ENCODE data around the gene LEMD1.

Gene LEMD1

DNA sequence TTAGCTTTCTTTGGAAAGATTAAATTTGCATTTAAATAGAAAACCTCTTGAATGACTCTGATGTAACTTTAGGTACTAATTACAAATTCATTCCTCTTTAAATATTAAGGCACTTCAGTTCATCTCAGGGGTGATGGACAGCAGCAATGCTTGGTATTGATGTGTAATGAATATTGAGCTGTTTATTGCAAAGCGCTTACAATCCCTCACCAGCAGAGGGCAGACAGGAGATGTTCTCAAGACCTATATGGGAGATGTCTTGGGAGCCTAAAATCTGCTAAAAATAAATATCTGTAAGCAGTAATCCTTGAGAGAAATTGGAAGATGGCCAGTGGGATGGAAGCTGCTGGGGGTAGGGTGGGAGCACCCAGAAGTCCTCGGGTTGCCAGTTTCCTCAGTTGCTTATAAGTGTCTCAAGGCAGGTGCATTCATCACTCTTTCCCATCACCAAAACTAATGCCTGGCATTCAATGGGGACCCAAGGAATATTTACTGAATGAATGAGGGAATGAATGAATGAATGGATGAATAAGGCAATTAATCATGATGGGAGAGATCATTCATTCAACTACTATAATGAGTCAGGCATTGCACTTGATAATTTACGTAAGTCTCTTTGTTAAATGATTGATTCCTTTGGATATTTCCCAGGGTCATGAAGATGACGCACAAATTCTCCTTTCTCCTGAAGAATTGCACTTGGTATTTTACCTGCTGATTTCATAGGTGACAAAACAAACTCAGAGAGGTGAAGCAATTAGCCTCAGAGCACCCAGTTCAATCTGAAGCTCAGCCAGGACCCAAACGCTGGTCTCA is 67.4 kb downstream of the LEMD1 start:
- DNase-seq (ENCODE audit: low spot score): peak; percentile 58

DNA sequence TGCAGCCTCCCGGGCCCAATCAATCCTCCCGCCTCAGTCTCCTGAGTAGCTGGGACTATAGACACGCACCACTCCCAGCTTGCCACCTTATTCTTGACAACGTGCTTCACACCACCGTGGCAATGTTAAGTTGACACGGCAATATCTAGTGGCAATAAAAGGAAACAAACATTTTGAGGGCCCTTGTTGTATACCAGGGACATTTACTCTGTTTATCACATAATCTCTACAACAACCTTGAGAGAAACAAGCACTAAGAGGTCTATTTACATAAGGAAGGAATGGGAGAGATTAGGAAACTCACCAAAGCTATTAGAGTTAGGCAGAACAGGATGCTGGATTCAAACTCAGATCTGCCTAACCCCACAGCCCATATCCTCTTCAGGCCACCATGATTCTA is 68.2 kb downstream of the LEMD1 start:
- no peak for DNase-seq (ENCODE audit: low spot score)

GRCh38 chr1:205353191-205353590 is 68.7 kb downstream of the LEMD1 start:
- DNase-seq (ENCODE audit: low spot score): no peak

DNA sequence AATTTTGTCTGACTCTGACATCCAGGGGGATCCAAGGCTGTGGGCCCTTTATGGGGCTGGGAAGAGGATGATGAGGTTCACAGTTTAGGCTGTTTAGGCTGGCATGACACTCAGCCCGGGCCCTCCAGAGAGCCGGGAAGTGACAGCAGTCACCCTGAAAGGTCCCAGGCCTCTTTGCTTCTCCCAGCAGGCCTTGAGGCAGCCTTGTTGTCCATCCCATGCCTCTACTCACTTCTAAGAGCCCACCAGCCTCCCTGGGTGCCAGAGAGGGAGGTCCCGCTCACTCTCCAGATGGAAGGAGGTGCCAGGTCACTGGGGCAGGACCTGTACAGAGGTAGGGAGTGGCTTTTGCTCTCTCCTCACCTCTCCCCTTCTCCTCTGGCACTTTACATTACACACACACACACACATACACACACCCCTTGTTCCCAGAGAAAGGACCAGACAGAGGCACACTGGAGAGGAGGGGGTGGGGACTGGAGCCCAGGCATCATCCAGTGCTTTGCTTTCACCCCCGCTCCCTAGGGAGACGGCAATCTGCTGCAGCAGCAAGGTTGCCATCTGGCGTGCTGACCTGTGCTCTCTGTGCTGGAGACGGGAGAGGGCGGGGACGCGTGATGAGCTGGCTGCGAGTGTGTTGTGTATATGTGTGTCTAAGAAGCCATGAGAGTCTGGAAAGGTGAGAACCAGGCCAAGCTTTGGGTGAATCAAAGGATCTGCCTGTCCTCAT is 69.7 kb downstream of the LEMD1 start:
- no peak for DNase-seq (ENCODE audit: low spot score)

- no peak for DNase-seq (ENCODE audit: low spot score)
Observed at GRCh38 chr1:205350691-205351141, 71.1 kb downstream of the LEMD1 start.

DNA sequence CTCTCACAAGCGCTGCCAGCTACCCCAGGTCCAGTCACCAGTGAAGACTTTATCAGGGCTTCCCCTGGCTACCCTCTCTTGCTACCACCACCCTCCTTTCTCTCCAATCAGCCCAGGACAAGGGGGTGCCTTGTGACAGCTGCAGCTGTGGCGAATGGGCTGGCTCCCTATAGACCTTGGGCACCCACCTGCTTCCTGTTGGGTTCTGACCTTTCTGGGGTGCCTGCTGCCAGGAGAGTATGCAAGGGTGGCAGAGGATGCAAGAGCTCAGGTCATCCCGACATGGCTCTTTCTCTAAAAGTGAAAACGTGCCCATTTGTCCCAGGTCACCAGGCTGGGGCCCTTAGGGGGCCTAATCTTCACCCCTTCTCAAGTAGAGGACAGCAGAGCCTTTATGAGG is 71.7 kb downstream of the LEMD1 start:
- no peak for DNase-seq (ENCODE audit: low spot score)

- DNase-seq (ENCODE audit: low spot score): no peak
Observed at GRCh38 chr1:205348554-205349487, 73.0 kb downstream of the LEMD1 start.

GRCh38 chr1:205346956-205347574 is 74.8 kb downstream of the LEMD1 start:
- no peak for DNase-seq (ENCODE audit: low spot score)

DNA sequence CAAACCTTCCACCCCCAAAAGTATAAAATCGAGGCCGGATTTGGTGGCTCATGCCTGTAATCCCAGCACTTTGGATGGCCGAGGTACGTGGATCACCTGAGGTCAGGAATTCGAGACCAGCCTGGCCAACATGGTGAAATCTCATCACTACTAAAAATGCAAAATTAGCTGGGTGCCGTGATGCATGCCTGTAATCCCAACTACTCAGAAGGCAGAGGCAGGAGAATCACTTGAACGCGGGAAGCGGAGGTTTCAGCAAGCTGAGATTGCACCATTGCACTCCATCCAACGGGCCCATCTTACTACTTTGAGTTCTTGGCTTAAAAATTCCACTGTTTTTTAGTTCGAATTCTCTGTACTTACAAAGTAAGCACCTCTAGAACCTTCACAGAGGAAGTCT is 76.1 kb downstream of the LEMD1 start:
- no peak for DNase-seq (ENCODE audit: low spot score)

- DNase-seq (ENCODE audit: low spot score): no peak
Observed at GRCh38 chr1:205344066-205344928, 77.6 kb downstream of the LEMD1 start.

DNA sequence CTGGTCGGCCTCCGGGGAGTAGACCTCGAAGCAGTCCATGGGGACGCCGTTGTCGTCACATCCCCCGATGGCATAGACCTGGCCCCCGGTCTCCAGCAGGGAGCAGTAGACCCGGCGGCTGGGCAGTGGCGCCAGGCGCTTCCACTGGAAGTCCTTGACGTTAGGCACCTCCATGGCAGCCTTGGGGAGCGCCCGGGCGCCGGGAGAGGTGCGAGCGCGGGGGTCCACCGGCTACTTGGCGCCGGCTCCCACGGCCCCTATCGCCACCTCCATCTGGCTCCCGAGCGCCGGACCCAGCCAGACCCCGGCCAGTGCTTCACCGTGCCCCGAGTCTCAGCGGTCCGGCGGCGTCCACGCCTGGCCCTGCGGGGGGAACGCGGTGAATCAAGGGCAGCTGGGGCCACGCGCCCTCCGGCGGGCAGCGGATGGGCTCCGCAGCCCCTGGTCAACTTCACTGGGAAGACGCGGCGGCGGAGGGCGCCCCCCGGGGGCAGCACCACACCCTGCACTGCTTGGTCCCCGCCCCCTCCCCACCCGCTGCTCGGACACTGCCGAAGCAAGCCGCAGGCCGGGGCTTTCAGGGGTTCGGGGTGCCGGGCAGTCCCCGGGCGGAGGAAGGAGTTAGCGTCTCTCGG is 78.3 kb downstream of the LEMD1 start:
- DNase-seq (ENCODE audit: low spot score): no peak

GRCh38 chr1:205342986-205343385 is 78.9 kb downstream of the LEMD1 start:
- no peak for DNase-seq (ENCODE audit: low spot score)

DNA sequence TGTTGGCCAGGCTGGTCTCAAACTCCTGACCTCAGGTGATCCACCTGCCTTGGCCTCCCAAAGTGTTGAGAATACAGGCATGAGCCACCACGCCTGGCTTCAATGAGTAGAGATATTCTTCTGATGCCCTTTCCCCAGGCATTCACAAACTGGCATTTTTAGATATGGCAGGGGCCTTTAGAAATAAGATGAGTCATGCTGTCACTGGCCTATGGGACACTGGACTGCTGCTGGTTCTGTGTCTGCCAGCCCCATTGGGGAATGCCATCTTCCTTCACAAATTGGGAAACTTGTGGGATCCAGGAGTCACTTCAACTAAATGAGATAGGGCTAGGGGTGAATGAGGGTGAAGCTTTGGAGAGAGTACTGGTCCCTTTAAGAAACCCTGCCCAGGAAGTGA is 81.2 kb downstream of the LEMD1 start:
- DNase-seq (ENCODE audit: low spot score): no peak

DNA sequence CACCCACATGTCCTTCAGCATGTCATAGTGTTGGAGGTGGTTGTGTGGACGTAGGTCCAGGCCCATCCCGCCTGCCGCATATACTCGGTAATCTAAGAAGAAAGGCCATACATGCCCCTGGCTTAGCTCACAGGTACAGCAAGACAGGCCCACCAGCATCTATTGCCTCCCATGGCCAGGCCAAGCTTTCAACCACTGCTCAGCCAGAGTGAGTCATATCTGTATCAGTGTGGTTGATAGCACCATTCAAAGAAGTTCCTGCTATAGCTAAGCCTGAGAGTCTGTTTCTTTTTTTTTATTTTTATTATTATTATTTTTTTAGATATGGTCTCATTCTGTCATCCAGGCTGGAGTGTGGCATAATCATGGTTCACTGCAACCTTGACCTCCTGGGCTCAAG is 82.1 kb downstream of the LEMD1 start:
- DNase-seq (ENCODE audit: low spot score): peak; percentile 45

DNA sequence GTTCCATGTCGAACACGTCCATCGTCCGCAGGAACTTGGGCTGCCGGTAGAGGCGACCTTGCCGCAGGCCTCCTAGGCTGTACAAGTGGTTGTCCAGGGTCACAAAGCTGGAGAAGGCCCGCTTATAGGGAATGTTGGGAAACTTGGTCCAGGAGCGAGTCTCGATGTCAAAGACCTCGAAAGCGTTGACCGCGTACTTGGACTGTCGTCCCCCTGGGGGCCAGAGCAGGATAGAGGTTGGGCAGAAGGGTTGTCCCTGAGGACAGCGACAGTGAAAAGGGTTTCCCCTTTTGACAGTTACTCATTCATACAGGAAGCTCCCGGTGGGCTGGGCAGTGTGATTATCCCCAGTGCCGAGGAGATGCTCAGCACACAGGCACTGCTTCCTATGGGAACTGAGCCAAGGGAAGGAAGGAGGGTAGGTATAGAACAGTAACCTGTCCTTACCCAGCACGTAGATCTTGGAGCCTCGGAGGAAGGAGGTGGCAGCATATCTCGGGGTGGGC is 82.6 kb downstream of the LEMD1 start:
- no peak for DNase-seq (ENCODE audit: low spot score)

DNA sequence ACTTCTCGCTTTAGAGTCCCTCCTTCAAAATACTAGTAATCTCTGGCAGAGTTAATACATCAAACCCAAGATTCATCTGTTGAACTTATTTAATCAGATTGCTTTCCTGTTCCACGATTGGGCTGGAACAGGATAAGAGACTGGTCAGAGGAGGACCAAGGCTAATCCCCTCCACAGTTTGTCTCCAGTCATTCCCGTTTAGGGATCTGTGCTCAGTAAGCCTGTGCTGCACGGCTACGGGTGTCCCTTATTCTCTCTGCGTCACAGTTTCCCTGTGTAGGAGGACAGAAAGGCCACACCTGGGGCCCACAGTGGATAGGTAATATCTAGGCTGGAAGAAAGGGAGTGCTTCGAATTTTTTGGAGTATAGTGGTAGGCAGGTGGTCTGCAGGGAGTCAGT is 83.8 kb downstream of the LEMD1 start:
- DNase-seq (ENCODE audit: low spot score): no peak

GRCh38 chr1:205337481-205337880 is 84.4 kb downstream of the LEMD1 start:
- DNase-seq (ENCODE audit: low spot score): no peak

GRCh38 chr1:205335692-205336091 is 86.2 kb downstream of the LEMD1 start:
- peak; percentile 76 for DNase-seq (ENCODE audit: low spot score)

GRCh38 chr1:205332015-205332791 is 89.7 kb downstream of the LEMD1 start:
- DNase-seq (ENCODE audit: low spot score): no peak

All from activated CD4-positive, alpha-beta T cell treated with anti-CD3 and anti-CD28 coated beads, Interleukin-2, Interleukin-4, amounts not matched to agents 100 ng/mL and 50 ng/mL, durations not matched to agents 16 hours and 8 hours (primary cell).